IMR-90 (cell line): ENCODE data around the gene ABHD5.

Source experiments
- BHLHE40 ChIP-seq: fragments of 150-350 bp; IDR thresholded peaks from 2 replicates; pipeline ENCODE4 v1.6.1; 2016; ENCODE audit warnings: mild to moderate bottlenecking, low read depth, low read length
- CEBPB ChIP-seq: IDR thresholded peaks from 2 replicates; pipeline ENCODE4 v1.6.1; 2012; ENCODE audit warnings: low read depth, low read length, improper control_type of control experiment
- CHD1 ChIP-seq: IDR thresholded peaks from 2 replicates; pipeline ENCODE4 v1.6.1; 2012; ENCODE audit warnings: low read depth, low read length, improper control_type of control experiment
- FOS ChIP-seq: fragments of 150-350 bp; IDR thresholded peaks from 2 replicates; pipeline ENCODE4 v1.6.1; 2016; ENCODE audit warnings: low read depth, low read length
- MAFK ChIP-seq: IDR thresholded peaks from 2 replicates; pipeline ENCODE4 v1.6.1; 2012; ENCODE audit warnings: low read depth, low read length, improper control_type of control experiment
- MAZ ChIP-seq: IDR thresholded peaks from 2 replicates; pipeline ENCODE4 v1.6.1; 2012; ENCODE audit warnings: low read depth, mild to moderate bottlenecking, low read length, improper control_type of control experiment, moderate library complexity, borderline replicate concordance
- POLR2A ChIP-seq: IDR thresholded peaks from 2 replicates; pipeline ENCODE4 v1.6.1; 2012; ENCODE audit warnings: mild to moderate bottlenecking, low read depth, low read length
- RAD21 ChIP-seq: IDR thresholded peaks from 2 replicates; pipeline ENCODE4 v1.6.1; 2012; ENCODE audit warnings: low read length, improper control_type of control experiment
- RFX5 ChIP-seq: IDR thresholded peaks from 2 replicates; pipeline ENCODE4 v1.8.0; 2012; ENCODE audit warnings: low read depth, mild to moderate bottlenecking, low read length, moderate library complexity
- TF ChIP-seq, protein P1 (sequence below): fragments of 150-350 bp; IDR thresholded peaks from 2 replicates; pipeline ENCODE4 v1.6.1; 2017; ENCODE audit warnings: mild to moderate bottlenecking, antibody characterized with exemption, low read length, low read depth
- TF ChIP-seq, protein P2 (sequence below): conservative IDR thresholded peaks from 2 replicates; pipeline ENCODE4 v1.5.1; 2012; ENCODE audit warnings: mild to moderate bottlenecking, low read depth, low read length, improper control_type of control experiment
- TF ChIP-seq, protein P3 (sequence below): fragments of 150-350 bp; IDR thresholded peaks from 2 replicates; pipeline ENCODE4 v1.6.1; 2016; ENCODE audit warnings: low read depth, mild to moderate bottlenecking, low read length, moderate library complexity, borderline replicate concordance

DNA sequence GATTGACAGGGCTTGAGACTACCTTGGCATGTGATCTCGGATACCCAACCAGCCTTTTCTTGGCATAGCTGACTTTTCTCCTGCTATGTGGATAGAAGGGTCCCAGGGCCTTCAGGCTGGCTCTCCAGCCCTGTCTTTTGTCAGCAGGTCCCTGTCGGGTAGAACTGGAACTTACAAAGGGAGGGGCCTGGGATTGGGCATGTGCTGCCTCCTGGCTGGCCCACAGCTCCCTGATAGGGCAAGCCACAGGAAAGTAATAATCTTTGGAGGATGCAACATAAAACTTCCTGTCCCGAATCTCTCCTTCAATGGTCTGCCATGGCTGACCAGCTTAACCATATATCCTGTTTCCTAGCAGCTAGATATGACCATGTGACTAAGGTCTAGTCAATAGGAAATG, 89.1 kb downstream of the ABHD5 start:
- TF ChIP-seq, protein P1, sequence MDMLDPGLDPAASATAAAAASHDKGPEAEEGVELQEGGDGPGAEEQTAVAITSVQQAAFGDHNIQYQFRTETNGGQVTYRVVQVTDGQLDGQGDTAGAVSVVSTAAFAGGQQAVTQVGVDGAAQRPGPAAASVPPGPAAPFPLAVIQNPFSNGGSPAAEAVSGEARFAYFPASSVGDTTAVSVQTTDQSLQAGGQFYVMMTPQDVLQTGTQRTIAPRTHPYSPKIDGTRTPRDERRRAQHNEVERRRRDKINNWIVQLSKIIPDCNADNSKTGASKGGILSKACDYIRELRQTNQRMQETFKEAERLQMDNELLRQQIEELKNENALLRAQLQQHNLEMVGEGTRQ, result no peak
- TF ChIP-seq, protein P2, sequence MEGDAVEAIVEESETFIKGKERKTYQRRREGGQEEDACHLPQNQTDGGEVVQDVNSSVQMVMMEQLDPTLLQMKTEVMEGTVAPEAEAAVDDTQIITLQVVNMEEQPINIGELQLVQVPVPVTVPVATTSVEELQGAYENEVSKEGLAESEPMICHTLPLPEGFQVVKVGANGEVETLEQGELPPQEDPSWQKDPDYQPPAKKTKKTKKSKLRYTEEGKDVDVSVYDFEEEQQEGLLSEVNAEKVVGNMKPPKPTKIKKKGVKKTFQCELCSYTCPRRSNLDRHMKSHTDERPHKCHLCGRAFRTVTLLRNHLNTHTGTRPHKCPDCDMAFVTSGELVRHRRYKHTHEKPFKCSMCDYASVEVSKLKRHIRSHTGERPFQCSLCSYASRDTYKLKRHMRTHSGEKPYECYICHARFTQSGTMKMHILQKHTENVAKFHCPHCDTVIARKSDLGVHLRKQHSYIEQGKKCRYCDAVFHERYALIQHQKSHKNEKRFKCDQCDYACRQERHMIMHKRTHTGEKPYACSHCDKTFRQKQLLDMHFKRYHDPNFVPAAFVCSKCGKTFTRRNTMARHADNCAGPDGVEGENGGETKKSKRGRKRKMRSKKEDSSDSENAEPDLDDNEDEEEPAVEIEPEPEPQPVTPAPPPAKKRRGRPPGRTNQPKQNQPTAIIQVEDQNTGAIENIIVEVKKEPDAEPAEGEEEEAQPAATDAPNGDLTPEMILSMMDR, result no peak
- no peak for TF ChIP-seq MAFK
- TF ChIP-seq POLR2A, result no peak
- TF ChIP-seq BHLHE40, result no peak
- TF ChIP-seq RFX5, result no peak
- TF ChIP-seq, protein P3, sequence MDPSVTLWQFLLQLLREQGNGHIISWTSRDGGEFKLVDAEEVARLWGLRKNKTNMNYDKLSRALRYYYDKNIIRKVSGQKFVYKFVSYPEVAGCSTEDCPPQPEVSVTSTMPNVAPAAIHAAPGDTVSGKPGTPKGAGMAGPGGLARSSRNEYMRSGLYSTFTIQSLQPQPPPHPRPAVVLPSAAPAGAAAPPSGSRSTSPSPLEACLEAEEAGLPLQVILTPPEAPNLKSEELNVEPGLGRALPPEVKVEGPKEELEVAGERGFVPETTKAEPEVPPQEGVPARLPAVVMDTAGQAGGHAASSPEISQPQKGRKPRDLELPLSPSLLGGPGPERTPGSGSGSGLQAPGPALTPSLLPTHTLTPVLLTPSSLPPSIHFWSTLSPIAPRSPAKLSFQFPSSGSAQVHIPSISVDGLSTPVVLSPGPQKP, result no peak
- no peak for TF ChIP-seq FOS
- TF ChIP-seq RAD21, result no peak
- TF ChIP-seq CEBPB, result no peak
- TF ChIP-seq MAZ, result no peak
- TF ChIP-seq CHD1, result no peak
